ENCODE measurements around the gene COG5.

Gene COG5

DNA sequence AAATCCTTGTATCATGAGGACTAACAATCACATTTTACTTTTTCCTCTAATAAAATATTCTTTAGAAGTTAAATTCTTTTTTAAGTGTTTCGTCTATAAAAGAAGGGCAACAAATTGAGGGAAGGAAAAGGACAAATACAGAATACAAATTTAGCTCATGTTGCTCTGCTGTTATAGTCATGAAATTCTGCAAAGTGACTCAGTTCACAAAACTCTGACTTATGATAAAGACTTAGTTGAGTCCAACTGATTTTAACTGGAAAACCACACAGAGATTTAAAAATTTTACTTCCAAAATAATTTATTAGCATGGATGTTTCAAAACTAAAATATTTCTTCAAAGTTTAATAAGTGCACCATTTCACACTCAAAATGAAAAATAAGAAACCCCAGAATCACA is 168.9 kb downstream of the COG5 start:
- DNase-seq (ENCODE audit: low read depth, low spot score): no peak
- H3K9ac ChIP-seq (ENCODE audit: insufficient read length, low read depth): no peak overlapping the region
- no peaks in the 10 kb centered on the region for H3K27me3 ChIP-seq (ENCODE audit: insufficient read depth, insufficient read length)
- no peak overlapping the region for H3K4me3 ChIP-seq (ENCODE audit: insufficient read length, low read depth)
- H3K4me1 ChIP-seq (ENCODE audit: insufficient read depth, insufficient read length): no peaks in the 10 kb centered on the region
- TF ChIP-seq YY1 (IDR thresholded peaks at IDR 0.05; ENCODE audit: insufficient read depth, insufficient read length): no peak
- no peak for TF ChIP-seq ZNF274 (IDR thresholded peaks at IDR 0.05; ENCODE audit: low read depth, low read length)
- no peak for TF ChIP-seq SUZ12 (IDR thresholded peaks at IDR 0.05; ENCODE audit: extremely low read depth, insufficient read depth, insufficient read length)
- H3K9me3 ChIP-seq (ENCODE audit: insufficient read depth, low read length): peaks cover 6% of the 10 kb centered on the region; the same call in 1 of the 2 replicates
- no peaks in the 10 kb centered on the region for H3K36me3 ChIP-seq (ENCODE audit: insufficient read depth, insufficient read length, low read length)

DNA sequence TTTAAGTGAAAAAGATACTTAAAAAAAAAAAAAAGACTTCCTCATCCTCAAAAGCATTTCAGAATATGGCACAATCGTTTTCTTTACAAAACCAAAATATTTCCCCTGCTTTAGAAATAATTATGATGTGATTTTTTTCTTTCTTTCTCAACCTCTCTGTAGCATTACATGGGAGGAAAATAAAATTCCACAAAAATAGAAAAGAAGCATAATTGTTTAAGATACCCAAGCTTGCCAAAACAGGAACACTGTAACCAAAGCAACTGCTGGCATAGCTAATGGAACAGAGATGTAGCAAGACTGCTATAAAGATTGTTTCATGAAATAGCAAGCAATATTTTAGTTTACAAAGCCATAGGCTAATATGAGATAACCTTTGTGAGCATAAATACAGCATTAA is 169.4 kb downstream of the COG5 start:
- DNase-seq (ENCODE audit: low read depth, low spot score): no peak
- H3K36me3 ChIP-seq (ENCODE audit: insufficient read depth, insufficient read length, low read length): no peaks in the 10 kb centered on the region
- 0 out of 2 replicates have a peak, but pooled peaks cover 2% of the 10 kb centered on the region for H3K9me3 ChIP-seq (ENCODE audit: insufficient read depth, low read length)
- H3K9ac ChIP-seq (ENCODE audit: insufficient read length, low read depth): no peak overlapping the region
- no peaks in the 10 kb centered on the region for H3K4me1 ChIP-seq (ENCODE audit: insufficient read depth, insufficient read length)
- no peak overlapping the region for H3K4me3 ChIP-seq (ENCODE audit: insufficient read length, low read depth)
- TF ChIP-seq SUZ12 (IDR thresholded peaks at IDR 0.05; ENCODE audit: extremely low read depth, insufficient read depth, insufficient read length) (no peak), YY1 (IDR thresholded peaks at IDR 0.05; ENCODE audit: insufficient read depth, insufficient read length) (no peak), ZNF274 (IDR thresholded peaks at IDR 0.05; ENCODE audit: low read depth, low read length) (no peak)
- no peaks in the 10 kb centered on the region for H3K27me3 ChIP-seq (ENCODE audit: insufficient read depth, insufficient read length)

DNA sequence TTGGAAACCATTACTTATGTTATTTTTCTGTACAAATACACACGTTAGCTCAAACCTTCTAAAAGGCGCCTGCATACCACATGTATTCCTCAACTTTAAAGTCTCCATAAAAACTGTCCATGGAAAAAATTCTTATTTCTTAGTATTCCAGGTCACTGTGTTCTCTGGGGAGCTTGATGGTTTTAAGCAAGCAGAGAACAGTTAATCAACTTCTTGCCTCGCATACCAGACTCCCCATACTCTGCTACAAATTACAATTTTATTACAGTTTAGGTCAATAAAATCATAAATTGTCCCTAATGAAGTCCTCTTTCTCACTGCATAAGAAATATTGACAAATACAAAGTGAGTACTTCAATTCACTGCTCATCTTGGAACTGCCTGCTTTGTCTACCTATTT is 170.9 kb downstream of the COG5 start:
- no peak for DNase-seq (ENCODE audit: low read depth, low spot score)
- H3K36me3 ChIP-seq (ENCODE audit: insufficient read depth, insufficient read length, low read length): no peaks in the 10 kb centered on the region
- H3K9ac ChIP-seq (ENCODE audit: insufficient read length, low read depth): no peak overlapping the region
- no peak overlapping the region for H3K4me3 ChIP-seq (ENCODE audit: insufficient read length, low read depth)
- H3K9me3 ChIP-seq (ENCODE audit: insufficient read depth, low read length): no peaks in the 10 kb centered on the region
- no peak for TF ChIP-seq YY1 (IDR thresholded peaks at IDR 0.05; ENCODE audit: insufficient read depth, insufficient read length)
- TF ChIP-seq ZNF274 (IDR thresholded peaks at IDR 0.05; ENCODE audit: low read depth, low read length): no peak
- no peak for TF ChIP-seq SUZ12 (IDR thresholded peaks at IDR 0.05; ENCODE audit: extremely low read depth, insufficient read depth, insufficient read length)
- no peaks in the 10 kb centered on the region for H3K27me3 ChIP-seq (ENCODE audit: insufficient read depth, insufficient read length)
- no peaks in the 10 kb centered on the region for H3K4me1 ChIP-seq (ENCODE audit: insufficient read depth, insufficient read length)

DNA sequence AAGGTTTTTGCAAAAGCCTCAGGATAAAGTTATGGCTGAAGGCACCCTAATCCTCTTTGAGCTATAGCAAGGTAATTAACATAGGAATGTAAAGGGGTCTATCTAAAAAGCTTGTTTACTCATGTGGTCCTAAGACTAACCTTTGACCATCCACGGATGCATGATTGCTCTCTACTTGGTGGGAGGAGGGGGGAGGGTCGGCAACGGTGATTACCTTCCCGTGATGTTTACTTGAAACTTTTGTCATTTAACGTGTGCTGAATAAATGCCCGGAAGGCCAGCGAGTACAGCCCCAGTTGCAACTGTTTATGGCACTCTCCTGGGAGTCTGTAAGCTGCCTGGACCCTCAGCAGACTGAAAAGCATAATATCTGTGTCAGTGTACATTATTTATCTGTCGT is 172.8 kb downstream of the COG5 start:
- no peak overlapping the region for H3K4me3 ChIP-seq (ENCODE audit: insufficient read length, low read depth)
- no peaks in the 10 kb centered on the region for H3K27me3 ChIP-seq (ENCODE audit: insufficient read depth, insufficient read length)
- no peak for TF ChIP-seq ZNF274 (IDR thresholded peaks at IDR 0.05; ENCODE audit: low read depth, low read length)
- TF ChIP-seq YY1 (IDR thresholded peaks at IDR 0.05; ENCODE audit: insufficient read depth, insufficient read length): no peak
- TF ChIP-seq SUZ12 (IDR thresholded peaks at IDR 0.05; ENCODE audit: extremely low read depth, insufficient read depth, insufficient read length): no peak
- no peak overlapping the region for H3K9ac ChIP-seq (ENCODE audit: insufficient read length, low read depth)
- no peaks in the 10 kb centered on the region for H3K4me1 ChIP-seq (ENCODE audit: insufficient read depth, insufficient read length)
- no peaks in the 10 kb centered on the region for H3K36me3 ChIP-seq (ENCODE audit: insufficient read depth, insufficient read length, low read length)
- DNase-seq (ENCODE audit: low read depth, low spot score): peak; percentile 46
- H3K9me3 ChIP-seq (ENCODE audit: insufficient read depth, low read length): no peaks in the 10 kb centered on the region

DNA sequence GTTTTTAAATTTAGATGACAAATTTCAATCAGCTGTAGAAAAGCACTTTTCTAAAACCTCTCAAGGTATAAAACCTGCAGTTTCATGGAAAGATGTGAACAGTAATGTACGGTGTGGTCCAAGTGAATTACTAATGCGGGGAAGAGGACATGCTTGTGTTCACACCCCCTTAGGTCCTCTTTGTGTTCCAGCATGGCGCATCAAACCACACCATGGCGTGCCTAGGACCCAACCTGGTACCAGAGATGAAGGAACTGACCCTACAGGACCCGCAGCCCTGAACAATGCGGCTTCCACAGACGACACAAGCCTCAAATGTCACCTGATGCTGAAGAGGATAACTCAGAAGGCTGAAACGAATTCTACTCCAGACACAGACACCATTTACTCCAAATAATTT is 175.1 kb downstream of the COG5 start:
- H3K4me1 ChIP-seq (ENCODE audit: insufficient read depth, insufficient read length): no peaks in the 10 kb centered on the region
- H3K9ac ChIP-seq (ENCODE audit: insufficient read length, low read depth): no peak overlapping the region
- no peaks in the 10 kb centered on the region for H3K36me3 ChIP-seq (ENCODE audit: insufficient read depth, insufficient read length, low read length)
- no peak overlapping the region for H3K4me3 ChIP-seq (ENCODE audit: insufficient read length, low read depth)
- H3K9me3 ChIP-seq (ENCODE audit: insufficient read depth, low read length): no peaks in the 10 kb centered on the region
- no peaks in the 10 kb centered on the region for H3K27me3 ChIP-seq (ENCODE audit: insufficient read depth, insufficient read length)
- TF ChIP-seq SUZ12 (IDR thresholded peaks at IDR 0.05; ENCODE audit: extremely low read depth, insufficient read depth, insufficient read length) (no peak), ZNF274 (IDR thresholded peaks at IDR 0.05; ENCODE audit: low read depth, low read length) (no peak), YY1 (IDR thresholded peaks at IDR 0.05; ENCODE audit: insufficient read depth, insufficient read length) (no peak)
- DNase-seq (ENCODE audit: low read depth, low spot score): no peak

DNA sequence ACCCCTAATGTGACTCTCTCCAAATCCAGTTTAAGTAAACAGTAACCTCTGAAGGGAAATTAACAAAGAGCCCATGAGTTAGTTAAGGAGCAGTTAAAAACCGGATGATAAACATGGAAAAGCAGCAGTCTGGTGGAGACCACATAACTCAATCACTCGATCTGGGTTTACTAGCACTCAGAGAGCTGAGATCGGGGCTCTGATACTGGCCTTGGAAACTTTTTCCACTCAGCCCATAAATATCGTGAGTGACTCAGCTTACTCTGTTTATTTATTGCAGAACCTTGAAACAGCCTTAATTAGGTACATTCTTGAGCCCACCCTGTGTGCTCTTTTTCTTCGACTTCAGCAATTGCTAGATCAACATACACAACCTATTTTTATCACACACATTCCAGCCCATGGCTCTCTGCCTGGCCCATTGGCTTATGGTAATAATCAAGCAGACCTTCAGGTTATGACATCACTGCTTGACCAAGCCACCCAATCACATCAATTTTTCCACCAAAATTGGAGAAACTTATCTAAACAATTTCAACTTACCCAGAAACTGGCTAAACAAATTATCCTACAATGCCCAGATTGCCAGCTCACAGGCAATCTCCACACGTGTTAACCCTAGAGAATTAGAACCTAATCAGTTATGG is 176.0 kb downstream of the COG5 start:
- H3K27me3 ChIP-seq (ENCODE audit: insufficient read depth, insufficient read length): no peaks in the 10 kb centered on the region
- no peak for TF ChIP-seq SUZ12 (IDR thresholded peaks at IDR 0.05; ENCODE audit: extremely low read depth, insufficient read depth, insufficient read length)
- TF ChIP-seq YY1 (IDR thresholded peaks at IDR 0.05; ENCODE audit: insufficient read depth, insufficient read length): no peak
- TF ChIP-seq ZNF274 (IDR thresholded peaks at IDR 0.05; ENCODE audit: low read depth, low read length): no peak
- H3K4me3 ChIP-seq (ENCODE audit: insufficient read length, low read depth): no peak overlapping the region
- no peak for DNase-seq (ENCODE audit: low read depth, low spot score)
- H3K36me3 ChIP-seq (ENCODE audit: insufficient read depth, insufficient read length, low read length): no peaks in the 10 kb centered on the region
- no peaks in the 10 kb centered on the region; the same call in 1 of the 2 replicates for H3K9me3 ChIP-seq (ENCODE audit: insufficient read depth, low read length)
- no peak overlapping the region for H3K9ac ChIP-seq (ENCODE audit: insufficient read length, low read depth)
- no peaks in the 10 kb centered on the region for H3K4me1 ChIP-seq (ENCODE audit: insufficient read depth, insufficient read length)

DNA sequence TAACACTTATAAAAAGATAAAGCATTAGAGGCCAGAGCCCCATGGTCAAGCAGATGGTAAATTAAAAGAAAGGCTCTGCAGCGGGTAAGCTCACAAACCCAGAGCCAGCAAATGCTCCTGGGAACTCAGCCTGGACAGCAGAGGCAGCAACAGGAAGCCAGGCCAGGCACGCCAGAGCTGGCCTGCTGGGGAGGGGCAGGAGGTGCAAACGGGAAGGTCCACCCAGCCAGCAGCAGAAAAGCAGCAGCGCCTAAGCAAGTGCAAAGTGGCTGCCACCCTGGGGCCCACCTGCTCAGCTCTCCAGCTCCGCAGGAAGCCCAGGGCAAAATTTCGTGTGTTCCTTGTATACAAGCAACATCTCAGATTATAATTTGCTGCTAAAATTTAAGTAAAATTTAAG is 176.6 kb downstream of the COG5 start:
- no peak for DNase-seq (ENCODE audit: low read depth, low spot score)
- no peak for TF ChIP-seq SUZ12 (IDR thresholded peaks at IDR 0.05; ENCODE audit: extremely low read depth, insufficient read depth, insufficient read length)
- TF ChIP-seq YY1 (IDR thresholded peaks at IDR 0.05; ENCODE audit: insufficient read depth, insufficient read length): no peak
- TF ChIP-seq ZNF274 (IDR thresholded peaks at IDR 0.05; ENCODE audit: low read depth, low read length): no peak
- Histone ChIP-seq H3K4me1 (ENCODE audit: insufficient read depth, insufficient read length) (no peaks in the 10 kb centered on the region), H3K9me3 (ENCODE audit: insufficient read depth, low read length) (no peaks in the 10 kb centered on the region; the same call in 1 of the 2 replicates), H3K4me3 (ENCODE audit: insufficient read length, low read depth) (no peak overlapping the region), H3K9ac (ENCODE audit: insufficient read length, low read depth) (no peak overlapping the region), H3K27me3 (ENCODE audit: insufficient read depth, insufficient read length) (no peaks in the 10 kb centered on the region), H3K36me3 (ENCODE audit: insufficient read depth, insufficient read length, low read length) (no peaks in the 10 kb centered on the region)

All from NT2/D1 (cell line).